GM12801 (cell line): ENCODE results near the gene COMMD2.

Experiments used
- CTCF ChIP-seq: IDR thresholded peaks from one replicate; pipeline ENCODE4 v1.5.1; 2011; ENCODE audit warnings: control low read depth; ENCODE audit not compliant: insufficient read length; ENCODE audit errors: extremely low read depth

The COMMD2 gene

GRCh38 chr3:149752051-149752787 is at the start of gene COMMD2:
Gene COMMD2, minus strand, starts transcription at chr3:149752489. Its CDS starts 45 bp downstream, at chr3:149752444.
- no peak for TF ChIP-seq CTCF

- no peak for TF ChIP-seq CTCF
Observed at GRCh38 chr3:149801639-149802038, 49.4 kb upstream of the COMMD2 start.

- no peak for TF ChIP-seq CTCF
Observed at GRCh38 chr3:149801195-149801594, 48.9 kb upstream of the COMMD2 start.

- TF ChIP-seq CTCF = no peak
Observed at GRCh38 chr3:149800693-149801092, 48.4 kb upstream of the COMMD2 start.

GRCh38 chr3:149796026-149796425 is 43.7 kb upstream of the COMMD2 start:
- TF ChIP-seq CTCF = no peak

- no peak for TF ChIP-seq CTCF
Observed at GRCh38 chr3:149792452-149793270, 40.4 kb upstream of the COMMD2 start, which contains the start of gene ANKUB1. Gene ANKUB1, minus strand, starts transcription at chr3:149792554. Its CDS starts 188 bp downstream, at chr3:149792366.

GRCh38 chr3:149790698-149791097 is 38.4 kb upstream of the COMMD2 start:
- TF ChIP-seq CTCF = no peak
